ENCODE data around the gene CPM.
"Not testable (repeated sequence)": the region's sequence is repeated elsewhere in the genome, so short reads cannot be mapped to it uniquely, and the experiment has no call there.

Gene CPM

GRCh38 chr12:68864604-68865003, 68.4 kb downstream of the CPM start:
- TF ChIP-seq ZFX (IDR thresholded peaks at IDR 0.05; ENCODE audit: borderline replicate concordance) (no peak), CTCF (IDR thresholded peaks at IDR 0.05) (no peak)

GRCh38 chr12:68863886-68864454, 69.0 kb downstream of the CPM start:
- not testable (repeated sequence) for H3K27ac ChIP-seq
- TF ChIP-seq CTCF (IDR thresholded peaks at IDR 0.05), result peak; percentile 90

More at GRCh38 chr12:68864604-68865003, 68.4 kb downstream of the CPM start:
- H3K27ac ChIP-seq, result no peak overlapping the region

GRCh38 chr12:68863109-68863770, 69.7 kb downstream of the CPM start:
- no peak overlapping the region for H3K27ac ChIP-seq
- TF ChIP-seq CTCF (IDR thresholded peaks at IDR 0.05), result no peak
- TF ChIP-seq ZFX (IDR thresholded peaks at IDR 0.05; ENCODE audit: borderline replicate concordance), result no peak

- H3K27ac ChIP-seq, result no peak overlapping the region
- TF ChIP-seq CTCF (IDR thresholded peaks at IDR 0.05) (no peak), ZFX (IDR thresholded peaks at IDR 0.05; ENCODE audit: borderline replicate concordance) (no peak)
These were observed 71.1 kb downstream of the CPM start for GRCh38 chr12:68861890-68862289.

- TF ChIP-seq CTCF (IDR thresholded peaks at IDR 0.05), result no peak
- H3K27ac ChIP-seq, result no peak overlapping the region
These were observed 76.5 kb downstream of the CPM start for GRCh38 chr12:68856510-68856909.

- no peak for TF ChIP-seq ZFX (IDR thresholded peaks at IDR 0.05; ENCODE audit: borderline replicate concordance)
- TF ChIP-seq CTCF (IDR thresholded peaks at IDR 0.05), result no peak
- H3K27ac ChIP-seq, result no peak overlapping the region
These were observed 77.2 kb downstream of the CPM start for GRCh38 chr12:68855771-68856170.

- H3K27ac ChIP-seq, result no peak overlapping the region
These were observed 77.9 kb downstream of the CPM start for GRCh38 chr12:68855111-68855510.

More at GRCh38 chr12:68855111-68855510, 77.9 kb downstream of the CPM start:
- TF ChIP-seq CTCF (IDR thresholded peaks at IDR 0.05), result no peak
- no peak for TF ChIP-seq ZFX (IDR thresholded peaks at IDR 0.05; ENCODE audit: borderline replicate concordance)

Data from 22Rv1 (cell line).